ENCODE data around the gene PLA2G1B.

PLA2G1B gene

DNA sequence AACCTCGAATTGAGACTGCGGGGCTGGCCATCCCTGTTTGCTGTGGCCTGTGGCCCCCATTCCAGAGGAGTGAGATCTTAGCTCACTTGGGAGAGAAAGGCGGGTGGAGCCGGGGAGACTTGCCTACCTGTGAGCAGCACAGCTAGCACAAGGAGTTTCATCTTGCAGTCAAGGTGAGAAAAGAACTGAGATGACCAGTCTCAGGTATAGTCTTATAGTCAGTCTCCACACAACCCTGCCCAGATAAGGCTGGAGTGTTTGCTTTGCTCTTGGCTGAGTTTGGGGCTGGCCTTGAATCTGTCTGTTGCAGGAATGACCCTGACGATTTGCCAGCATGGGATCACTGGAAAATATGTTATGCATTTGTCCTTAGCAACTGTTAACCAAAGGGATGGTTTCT lies at the start of gene PLA2G1B:
TSS of gene PLA2G1B (minus strand) at position 187 of the 400 bp plus-strand sequence. CDS start at position 161, 26 bp downstream.
- no peak for DNase-seq (ENCODE audit: extremely low read depth in 1 of 2, low read depth in 1 of 2)

DNA sequence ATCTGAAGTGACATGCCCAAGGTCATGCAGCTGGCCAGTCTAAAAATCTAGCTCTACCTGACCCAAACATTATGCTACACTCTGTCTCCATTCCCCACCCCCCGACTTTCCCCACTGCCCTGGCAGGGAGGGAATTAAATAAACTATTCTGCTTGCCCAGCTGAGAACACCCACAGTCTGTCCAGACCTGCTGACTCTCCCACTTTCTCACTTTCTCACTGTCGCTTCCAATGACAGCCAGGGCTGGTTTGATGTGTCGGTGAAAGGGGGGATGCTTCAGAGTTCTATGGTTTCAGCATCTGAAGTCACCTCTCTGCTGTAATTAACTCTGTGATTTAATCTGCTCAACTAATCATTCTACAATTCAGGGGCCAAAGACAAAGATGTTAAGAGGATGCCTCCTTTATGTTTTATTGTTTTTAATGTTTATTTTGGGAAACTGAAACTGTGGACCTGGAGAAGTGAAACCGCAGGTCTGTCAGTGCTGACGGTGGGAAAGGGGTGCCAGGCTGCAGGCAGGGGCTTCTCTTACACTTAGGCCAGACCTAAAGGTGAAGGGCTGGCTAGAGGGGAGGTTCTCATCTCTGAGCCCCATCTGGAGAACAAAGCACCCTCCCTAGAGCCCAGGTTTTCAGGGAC lies 49.5 kb upstream of the PLA2G1B start:
- no peak for DNase-seq (ENCODE audit: extremely low read depth in 1 of 2, low read depth in 1 of 2)

DNA sequence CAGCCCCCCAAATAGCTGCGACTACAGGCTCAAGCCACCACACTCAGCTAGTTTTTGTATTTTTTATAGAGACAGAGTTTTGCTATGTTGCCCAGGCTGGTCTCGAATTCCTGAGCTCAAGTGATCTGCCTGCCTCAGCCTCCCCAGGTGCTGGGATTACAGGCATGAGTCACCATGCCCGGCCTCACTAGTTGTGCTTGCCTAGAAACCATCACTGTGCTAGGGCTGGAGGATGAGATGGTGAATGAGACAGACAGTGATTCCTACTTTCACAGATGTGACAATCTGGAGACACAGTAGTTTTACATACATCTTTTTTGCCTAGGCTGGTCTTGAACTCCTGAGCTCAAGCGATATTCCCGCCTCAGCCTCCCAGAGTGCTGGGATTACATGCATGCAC lies 48.8 kb upstream of the PLA2G1B start:
- DNase-seq (ENCODE audit: extremely low read depth in 1 of 2, low read depth in 1 of 2), result no peak

DNA sequence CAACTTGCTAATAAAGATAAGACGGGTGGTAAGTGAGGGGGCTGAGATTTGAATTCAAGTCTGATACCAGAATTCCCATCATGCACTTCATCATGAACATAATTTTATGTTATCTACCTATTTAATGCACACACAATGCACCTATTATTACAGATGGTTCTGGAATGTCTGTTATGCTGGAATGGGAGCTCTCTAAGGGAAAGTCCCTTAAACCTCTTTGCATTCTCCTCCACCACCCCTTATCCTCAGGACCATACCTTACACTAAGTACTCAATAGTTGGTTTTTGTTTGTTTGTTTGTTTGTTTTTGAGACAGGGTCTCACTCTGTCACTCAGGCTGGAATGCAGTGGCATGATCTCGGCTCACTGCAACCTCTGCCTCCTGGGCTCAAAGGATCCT lies 48.4 kb upstream of the PLA2G1B start:
- DNase-seq (ENCODE audit: extremely low read depth in 1 of 2, low read depth in 1 of 2), result no peak

DNA sequence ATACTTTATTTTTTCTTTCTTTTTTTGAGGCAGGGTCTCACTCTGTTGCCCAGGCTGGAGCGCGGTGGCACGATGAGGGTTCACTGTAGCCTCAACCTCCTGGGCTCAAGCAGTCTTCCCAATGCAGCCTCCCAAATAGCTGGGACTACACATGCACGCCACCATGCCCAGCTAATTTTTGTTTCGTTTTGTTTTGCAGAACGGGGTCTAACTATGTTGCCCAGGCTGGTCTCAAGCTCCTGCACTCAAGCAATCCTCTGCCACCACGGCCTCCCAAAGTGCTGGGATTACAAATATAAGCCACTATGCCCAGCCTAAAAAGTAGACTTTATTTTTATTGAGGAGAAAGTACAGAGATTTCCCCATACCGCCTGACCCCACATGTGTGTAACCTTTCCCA lies 46.1 kb upstream of the PLA2G1B start:
- no peak for DNase-seq (ENCODE audit: extremely low read depth in 1 of 2, low read depth in 1 of 2)

DNA sequence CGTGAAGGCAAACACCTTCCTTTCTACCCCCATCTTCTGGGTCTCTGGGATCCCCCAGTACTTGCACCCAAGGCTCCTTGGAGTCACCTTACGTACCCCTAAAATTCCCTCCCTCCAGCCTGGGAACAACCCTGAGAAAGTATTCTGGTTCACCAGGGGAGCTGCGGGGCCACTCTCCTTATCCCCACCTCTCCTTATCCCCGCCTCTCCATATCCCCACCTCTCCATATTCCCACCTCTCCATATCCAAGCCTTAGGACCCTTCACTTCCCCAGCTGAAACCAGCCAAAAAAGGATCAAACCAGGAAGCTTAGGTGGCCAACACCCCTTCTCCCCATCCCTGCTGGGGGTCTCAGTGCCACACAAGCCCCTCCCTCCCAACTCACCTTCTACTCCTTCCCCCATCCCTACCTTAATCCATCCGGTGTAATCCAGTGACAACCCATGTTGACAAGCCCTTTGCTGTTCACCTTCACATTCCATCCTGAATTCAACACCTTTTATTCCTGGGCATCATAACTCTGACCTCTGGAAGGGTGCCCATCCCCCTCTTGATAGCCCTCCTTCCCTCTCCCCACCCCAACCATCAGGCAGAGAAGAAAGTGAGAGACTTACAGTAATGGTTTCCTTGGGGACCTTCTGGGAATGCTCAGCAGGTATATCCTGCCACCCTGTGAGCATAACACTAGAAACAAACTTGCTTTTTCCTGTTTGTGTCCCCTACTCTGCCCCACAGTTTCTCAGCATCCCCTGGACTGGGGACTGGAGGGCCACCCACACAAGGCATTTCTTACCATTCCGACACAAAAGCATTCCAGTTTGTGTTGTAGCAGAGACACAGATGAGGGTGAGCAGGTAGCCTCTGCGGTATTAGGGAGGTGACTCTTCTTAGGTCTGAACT lies 43.0 kb upstream of the PLA2G1B start:
- no peak for DNase-seq (ENCODE audit: extremely low read depth in 1 of 2, low read depth in 1 of 2)

DNA sequence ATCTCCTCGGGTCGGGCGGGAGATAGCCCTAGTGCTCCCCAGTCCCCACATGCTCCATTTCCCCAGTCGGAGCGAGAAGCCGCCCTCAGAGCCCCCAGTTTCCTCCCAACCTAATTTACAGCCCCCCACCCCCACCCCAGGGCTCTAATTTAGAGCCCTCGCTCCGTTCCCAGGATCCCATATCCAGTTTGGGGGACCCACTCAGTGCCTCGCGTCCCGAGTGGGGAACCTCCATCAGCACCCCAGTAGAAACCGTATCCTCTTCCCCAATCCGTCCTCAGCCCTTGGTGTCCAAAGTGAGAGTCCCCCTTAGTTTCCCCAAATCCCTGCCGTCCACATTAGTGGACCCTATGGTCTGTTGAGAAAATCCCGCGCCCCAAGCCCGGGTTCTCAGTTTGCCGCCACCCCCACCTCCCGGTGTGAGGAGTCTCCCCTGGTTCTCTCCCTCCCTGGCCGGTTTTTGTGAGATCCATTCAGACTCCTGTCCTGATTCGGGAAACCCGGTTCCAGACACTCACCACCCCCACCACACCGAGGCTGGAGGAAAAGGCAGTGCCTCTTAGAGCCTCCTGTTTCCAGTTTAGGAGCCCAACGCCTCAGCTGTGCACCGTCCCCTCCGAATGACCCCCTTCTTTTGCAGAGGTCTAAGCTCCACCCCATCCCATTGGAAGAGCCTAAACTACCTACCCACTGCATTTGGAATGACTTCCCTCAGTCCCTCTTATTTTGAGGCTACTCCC lies 42.2 kb upstream of the PLA2G1B start:
- no peak for DNase-seq (ENCODE audit: extremely low read depth in 1 of 2, low read depth in 1 of 2)

DNA sequence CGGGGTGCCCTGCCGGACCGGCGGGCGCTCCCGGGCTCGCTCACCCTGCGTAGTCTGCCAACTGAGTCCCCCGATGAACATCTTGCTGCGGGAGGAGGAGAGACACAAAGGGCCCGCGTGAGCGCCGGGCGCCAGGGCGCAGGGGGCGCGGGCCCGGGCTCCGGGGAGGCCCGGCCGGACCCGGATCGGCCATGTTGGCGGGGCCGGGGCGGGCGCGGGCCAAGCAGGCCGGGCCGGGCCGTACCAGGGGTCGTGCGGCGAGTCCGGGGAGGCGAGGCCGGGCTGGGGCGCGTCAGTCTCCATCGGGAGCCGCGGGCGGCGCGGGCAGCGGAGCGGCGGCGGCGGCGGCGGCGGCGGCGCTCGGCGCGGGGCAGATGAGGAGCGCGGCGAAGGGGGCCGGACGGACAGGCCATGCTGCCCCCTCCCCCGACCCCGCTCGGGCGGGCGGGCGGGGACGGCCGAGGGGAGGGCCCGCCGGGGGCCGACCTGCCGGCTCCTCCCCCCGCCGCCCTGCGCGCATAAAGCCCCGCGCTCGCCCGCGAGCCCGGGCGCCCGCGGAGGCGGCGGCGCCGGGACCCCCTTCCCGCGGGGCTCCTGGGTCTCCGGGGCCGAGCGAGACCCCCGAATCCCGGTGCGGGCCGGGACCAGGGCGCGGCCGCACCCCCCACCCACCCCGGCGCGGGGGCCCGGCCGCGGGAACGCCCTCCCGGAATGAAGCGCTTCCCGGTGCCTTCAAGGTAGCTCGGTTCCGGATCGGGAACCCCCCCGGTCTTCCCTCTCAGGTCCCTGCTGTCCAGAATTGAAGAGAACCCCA lies 41.4 kb upstream of the PLA2G1B start, which contains the start of gene MSI1:
TSS of gene MSI1 (minus strand) at position 376 of the 814 bp plus-strand sequence. CDS start at position 303, 73 bp downstream.
- no peak for DNase-seq (ENCODE audit: extremely low read depth in 1 of 2, low read depth in 1 of 2)

DNA sequence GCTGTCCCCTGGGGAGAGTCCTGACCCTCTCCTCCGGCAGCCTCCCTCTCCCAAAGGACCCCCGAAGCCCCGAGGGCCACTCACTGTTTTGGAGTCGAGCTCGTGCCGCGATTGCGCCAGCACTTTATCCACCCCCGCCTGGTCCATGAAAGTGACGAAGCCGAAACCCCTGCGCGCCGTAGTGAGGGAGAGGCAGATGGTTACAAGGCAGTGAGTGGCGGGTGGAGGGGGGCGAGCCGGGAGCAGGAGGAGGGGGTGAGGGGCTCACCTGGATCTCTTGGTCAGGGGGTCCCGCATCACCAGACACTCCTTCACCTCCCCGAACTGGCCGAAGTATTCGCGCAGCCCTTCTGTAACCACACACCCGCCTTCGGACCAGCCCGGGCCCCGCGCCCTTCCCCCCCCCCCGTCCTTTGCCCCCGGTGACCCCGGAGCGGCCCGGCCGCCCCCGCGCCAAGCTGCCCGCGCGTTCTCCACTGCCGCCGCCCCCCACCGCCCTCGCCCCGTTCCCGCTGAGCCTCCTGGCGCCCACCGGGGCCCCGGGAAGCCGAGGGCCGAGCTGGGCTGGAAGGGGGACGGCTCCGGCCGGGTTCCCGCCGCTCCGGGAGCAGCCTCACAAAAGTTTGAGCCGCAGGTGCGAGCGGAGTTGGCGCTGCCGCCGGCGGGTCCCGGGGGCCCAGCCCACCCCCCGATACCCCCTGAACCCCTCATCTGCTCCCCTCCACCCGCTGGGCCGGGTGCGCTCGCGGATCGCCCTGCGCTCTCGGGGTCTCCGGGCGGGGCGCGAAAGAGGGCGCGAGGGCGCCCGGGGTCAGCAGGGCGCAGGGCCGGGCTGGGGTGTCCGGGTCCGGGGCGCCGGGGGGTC lies 40.6 kb upstream of the PLA2G1B start:
- DNase-seq (ENCODE audit: extremely low read depth in 1 of 2, low read depth in 1 of 2), result peak in 1 of 2 donors; percentile 38

DNA sequence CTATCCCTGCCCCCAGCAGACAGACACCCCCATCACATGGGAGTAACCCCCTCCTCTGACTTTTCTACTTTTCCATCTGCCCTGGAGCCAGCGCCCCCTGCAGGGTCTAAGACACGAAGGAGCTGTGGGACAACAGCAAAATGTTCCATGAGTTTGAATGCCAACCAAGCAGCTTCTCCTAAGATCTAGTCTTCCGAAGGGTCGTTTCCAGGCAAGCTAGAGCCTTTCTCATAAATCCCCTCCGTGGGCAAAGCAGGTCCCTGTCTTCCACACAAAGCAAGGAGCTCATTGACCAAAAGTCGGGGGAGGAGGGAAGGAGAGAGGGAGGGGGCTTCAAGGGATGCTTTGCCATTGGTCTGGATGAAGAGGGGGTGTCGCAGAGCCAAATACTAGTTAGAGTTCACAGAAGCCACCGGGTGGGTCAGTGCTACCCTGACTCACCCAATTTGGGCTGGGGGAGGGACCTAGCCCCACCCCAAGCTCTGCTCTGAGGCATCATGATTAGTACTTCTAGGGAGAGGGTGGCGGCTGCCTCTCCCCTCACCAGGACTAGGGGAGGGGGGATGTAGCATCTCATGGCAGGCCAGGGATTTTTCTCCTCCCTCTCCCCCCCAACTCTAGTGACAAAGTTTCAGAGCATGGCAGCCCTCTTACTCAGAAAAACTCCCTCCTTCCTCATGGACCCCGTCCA lies 39.8 kb upstream of the PLA2G1B start:
- DNase-seq (ENCODE audit: extremely low read depth in 1 of 2, low read depth in 1 of 2), result no peak

DNA sequence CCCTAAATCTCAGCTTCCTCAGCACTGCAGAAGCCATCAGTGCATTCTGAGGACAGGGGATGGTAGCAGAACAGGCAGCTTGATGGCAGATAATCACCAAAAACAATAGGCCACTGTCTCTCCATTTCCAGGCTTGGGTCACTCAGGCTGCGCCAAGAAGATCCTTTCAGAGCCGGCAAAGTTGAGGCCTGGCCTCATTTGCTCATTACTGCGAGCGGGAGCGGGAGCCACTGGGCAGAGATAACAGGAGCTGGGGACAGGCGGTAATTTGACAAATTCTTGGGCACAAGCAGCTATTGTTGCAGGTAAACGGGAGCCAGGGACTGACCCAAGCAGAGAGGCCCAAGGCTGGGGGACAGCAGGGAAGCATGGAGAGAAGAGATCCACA lies 39.3 kb upstream of the PLA2G1B start:
- no peak for DNase-seq (ENCODE audit: extremely low read depth in 1 of 2, low read depth in 1 of 2)

DNA sequence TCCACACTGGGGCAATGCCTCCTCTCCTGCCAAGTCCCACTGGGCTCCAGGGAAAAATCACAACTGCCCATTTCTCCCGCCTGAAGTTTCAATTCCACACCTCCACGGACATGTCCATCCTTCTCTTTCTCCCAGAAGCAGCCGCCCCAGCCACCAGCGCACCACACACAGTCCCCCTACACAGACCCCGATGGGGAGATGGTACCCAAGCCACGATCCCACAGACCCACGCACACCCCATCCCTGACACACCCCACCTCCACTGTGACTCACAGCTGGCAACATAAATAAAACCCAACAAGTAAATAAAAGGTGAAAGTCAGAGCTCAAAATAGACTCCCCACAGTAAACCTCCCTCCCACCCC lies 38.7 kb upstream of the PLA2G1B start:
- no peak for DNase-seq (ENCODE audit: extremely low read depth in 1 of 2, low read depth in 1 of 2)

DNA sequence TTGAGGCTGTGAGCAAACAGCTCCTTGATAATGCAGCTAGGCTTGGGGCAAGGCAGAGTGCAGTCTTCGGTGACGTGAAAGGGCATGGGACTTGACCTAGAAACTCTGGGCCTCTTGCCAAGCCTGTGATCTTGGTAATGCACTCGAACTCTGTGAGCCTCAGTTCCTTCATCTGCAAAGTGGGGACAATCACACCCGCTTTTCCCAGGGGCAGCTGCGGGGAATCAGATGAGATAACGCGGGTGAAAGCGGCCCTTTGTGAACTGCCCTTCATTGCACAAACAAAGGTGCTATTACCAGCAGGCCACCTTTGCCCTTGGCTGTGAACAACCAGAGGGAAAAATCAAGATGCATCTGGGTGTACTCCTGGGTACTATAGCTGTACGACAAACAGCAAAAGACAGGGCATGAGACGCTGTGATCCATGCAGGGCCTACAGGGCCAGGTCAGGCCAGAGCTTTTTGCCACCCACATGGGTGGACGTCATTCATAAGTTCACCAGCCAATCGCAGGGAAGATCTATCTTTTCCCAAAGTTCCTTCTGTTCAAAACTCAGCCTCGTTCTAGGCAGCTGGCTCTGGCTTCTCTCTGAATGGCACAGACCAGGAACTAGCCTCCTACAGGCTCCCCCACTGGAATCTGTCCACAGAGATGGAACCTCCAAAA lies 38.2 kb upstream of the PLA2G1B start:
- no peak for DNase-seq (ENCODE audit: extremely low read depth in 1 of 2, low read depth in 1 of 2)

DNA sequence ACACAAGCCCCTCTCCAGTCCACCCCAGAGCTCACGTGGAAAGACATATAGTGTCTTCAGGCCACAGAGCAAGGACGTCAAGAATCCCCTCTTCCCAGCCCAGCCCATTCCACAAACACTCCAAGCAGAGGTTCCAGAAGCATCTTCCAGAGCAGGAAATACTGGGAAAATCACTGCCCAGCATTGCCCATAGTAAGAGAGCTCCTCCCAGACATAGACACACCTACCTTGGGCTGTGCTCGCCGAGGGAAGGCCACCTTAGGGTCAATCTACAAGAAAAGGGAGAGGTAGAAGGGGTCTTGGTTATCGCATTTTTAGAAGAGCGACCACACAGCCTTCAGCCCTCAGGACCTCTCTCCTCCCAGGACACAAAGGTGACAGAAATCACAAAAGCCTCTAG lies 36.9 kb upstream of the PLA2G1B start:
- no peak for DNase-seq (ENCODE audit: extremely low read depth in 1 of 2, low read depth in 1 of 2)

DNA sequence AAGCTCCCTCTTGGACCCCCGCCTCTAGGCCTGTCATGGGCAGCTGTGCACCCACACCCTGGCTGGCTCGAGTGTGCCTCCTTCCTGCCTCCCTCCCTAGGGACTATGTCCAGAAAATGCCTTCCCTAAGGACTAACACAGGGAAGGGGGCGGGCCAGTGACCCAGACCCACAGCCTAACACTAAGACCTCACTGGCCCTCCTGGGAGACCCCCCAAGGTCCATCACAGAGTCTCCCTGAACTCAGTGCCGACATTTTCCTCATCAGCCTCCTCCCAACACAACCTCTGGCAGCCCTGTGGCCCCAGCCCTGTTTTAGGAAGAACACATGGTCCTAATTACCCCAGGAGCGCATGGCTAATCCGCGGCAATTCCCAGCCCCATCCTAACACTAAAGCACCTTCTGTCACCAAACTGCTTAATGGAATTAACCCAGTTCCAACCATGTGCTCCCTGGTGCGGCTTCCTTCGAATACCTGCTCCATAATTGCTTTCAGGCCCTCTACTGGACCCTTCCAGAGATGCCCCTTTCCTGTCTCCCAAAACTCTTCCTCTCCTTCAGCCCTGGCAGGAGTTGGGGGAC lies 35.8 kb upstream of the PLA2G1B start:
- no peak for DNase-seq (ENCODE audit: extremely low read depth in 1 of 2, low read depth in 1 of 2)

DNA sequence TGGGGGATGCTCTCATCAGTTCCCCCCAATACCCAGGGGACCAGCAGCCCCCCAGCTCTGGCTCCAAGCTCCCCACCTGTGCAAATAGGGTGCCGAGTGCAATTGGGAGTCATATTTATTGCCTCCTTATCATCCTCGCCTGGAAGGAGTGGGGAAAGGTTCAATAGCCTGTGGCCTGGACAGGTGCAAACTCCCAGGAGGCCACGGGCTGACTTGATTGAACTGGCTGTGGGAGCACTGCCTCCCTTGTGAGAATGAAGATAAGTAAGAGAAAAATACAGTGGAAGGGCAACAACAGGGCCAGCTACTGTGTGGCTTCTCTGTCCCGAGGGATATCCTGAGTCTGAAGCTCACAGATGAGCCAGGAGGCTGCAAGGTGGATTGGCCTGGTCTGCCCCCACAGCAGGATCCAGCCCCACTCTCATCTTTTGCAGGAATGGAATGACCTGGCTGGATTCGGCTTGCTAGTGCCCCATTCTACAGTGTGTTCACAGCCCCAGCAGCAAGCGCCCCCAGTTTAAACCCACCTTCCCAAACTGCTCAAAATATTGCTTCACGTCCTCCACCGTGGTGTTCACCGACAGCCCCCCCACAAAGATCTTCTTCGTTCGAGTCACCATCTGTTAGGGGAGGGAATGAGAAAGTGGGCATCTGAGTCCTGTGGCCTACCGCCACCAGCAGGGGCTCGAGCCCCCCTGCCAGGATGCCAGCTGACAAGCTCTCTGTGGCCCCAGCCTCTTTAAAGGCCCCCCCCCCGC lies 35.1 kb upstream of the PLA2G1B start:
- no peak for DNase-seq (ENCODE audit: extremely low read depth in 1 of 2, low read depth in 1 of 2)

DNA sequence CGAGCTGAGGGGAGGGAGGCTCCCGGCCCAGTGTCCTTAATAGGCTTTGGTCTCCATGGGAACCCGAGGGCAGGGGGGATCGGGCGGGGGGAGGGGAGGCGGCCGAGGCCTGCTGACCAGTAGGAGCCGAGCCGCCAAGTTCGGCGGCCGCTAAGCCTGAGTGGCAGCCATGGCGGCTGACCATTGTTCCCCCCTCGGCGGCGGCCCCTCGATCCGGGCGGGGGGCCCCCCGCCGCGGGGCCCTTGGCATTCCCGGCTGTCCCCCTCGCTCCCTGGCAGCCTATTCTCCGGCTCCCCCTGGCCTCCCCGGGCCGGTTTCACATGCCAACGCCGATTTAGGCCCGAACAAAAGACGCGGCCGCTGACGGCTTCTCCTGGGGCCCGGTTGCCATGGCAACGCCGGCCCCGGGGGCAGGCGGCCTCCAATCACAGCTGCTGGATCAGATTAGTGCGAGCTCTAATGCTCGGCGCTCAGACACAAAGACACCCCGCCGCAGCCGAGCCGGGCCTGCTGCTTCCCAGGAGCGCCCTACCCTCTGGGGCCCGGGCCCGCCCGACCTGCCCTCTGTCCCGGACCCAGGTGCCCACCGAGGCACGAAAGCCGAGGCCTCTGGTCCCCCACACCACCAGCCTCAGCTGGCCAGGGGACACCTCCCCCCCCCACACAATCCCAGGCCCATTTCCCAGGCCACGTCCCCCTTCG lies 34.1 kb upstream of the PLA2G1B start:
- DNase-seq (ENCODE audit: extremely low read depth in 1 of 2, low read depth in 1 of 2), result no peak

All from stimulated activated CD8-positive, alpha-beta memory T cell treated with anti-CD3 and anti-CD28 coated beads, Interleukin-7, amount 100 ng/mL, for 48 hours (primary cell).